Measurements from ENCODE around the gene MYG1.
A peak's percentile ranks its signal among the peaks of the same experiment; 100 is the strongest.

DNA sequence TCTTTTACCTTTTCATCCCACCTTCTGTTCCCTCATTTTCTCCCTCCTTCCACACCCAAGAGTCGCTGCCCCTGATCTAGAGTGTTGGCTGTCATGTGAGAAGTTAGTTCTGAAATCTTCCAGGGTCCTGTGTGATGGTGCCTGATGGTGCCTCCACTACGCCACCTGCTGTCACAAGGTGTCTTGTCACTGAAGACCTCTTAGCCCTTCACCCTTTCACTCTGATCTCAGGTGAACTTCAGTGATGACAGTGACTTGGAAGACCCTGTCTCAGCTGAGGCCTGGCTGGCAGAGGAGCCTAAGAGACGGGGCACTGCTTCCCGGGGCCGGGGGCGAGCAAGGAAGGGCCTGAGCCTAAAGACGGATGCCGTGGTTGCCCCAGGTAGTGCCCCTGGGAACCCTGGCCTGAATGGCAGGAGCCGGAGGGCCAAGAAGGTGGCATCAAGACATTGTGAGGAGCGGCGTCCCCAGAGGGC, 11.7 kb upstream of the MYG1 start:
- TF ChIP-seq EP300 (IDR thresholded peaks at IDR 0.05) (no peak), CTCF (IDR thresholded peaks at IDR 0.05) (peak; percentile 8 to 58 (median 48))

All from ovary (tissue), 3 donors.